ENCODE results near the gene CTNND1. TPM values are rescaled to one million over a fixed set of nuclear protein-coding genes. Genes with fewer than 3 reads are reported as not detected.
A peak's percentile ranks its signal among the peaks of the same experiment; 100 is the strongest.

Gene CTNND1
- total RNA-seq, 1 experiment from 2014 or later, result 225 TPM

- H3K4me1 ChIP-seq, result peaks cover 25% of the 10 kb centered on the region
- Mint-ChIP-seq H3K4me1 (ENCODE audit: low read depth, unreplicated experiment) (peaks cover 33% of the 10 kb centered on the region), H3K4me3 (ENCODE audit: unreplicated experiment) (peak overlapping the region; percentile 38), H3K27ac (ENCODE audit: unreplicated experiment) (peak overlapping the region; percentile 64), H3K27me3 (ENCODE audit: insufficient read depth, unreplicated experiment) (no peaks in the 10 kb centered on the region), H3K36me3 (ENCODE audit: insufficient read depth, unreplicated experiment) (peaks cover 93% of the 10 kb centered on the region), H3K9me3 (ENCODE audit: unreplicated experiment) (no peaks in the 10 kb centered on the region)
- CTCF ChIA-PET, result interaction anchor here (0.6 to 3.7 kb wide), 24 partner anchors 12 to 485 kb away, joined by 3 to 101 read pairs (median 7); partner anchors contain the start of genes BTBD18, CTNND1, MED19 and SELENOH
- H3K27me3 ChIP-seq (replicated peaks; ENCODE audit: control insufficient read depth, insufficient read depth, low read length), result no peaks in the 10 kb centered on the region
- intact Hi-C loops (cut with micrococcal nuclease; ENCODE audit: unreplicated experiment), result loop anchor here (1.0 to 2.0 kb wide), 8 partner anchors 12 to 138 kb away; partner anchors contain the start of genes BTBD18, CTNND1, MED19 and SELENOH
- TF ChIP-seq CTCF (IDR thresholded peaks at IDR 0.05; ENCODE audit: insufficient read depth in 1 of 2, low read depth in 1 of 2, low read length in 1 of 2, severe bottlenecking in 1 of 2, unreplicated experiment in 1 of 2), result peak; percentile 78 to 82
- H3K4me3 ChIP-seq (ENCODE audit: low read depth, low read length), result no peak overlapping the region
- H3K36me3 ChIP-seq (ENCODE audit: control insufficient read depth, insufficient read depth, low read length), result peaks cover 14% of the 10 kb centered on the region
- DNase-seq, result peak; percentile 77 to 85
- POLR2A ChIA-PET, result interaction anchor here (0.6 to 3.1 kb wide), 10 partner anchors 13 to 159 kb away, joined by 3 to 77 read pairs (median 10); partner anchors contain the start of genes BTBD18, CTNND1, MED19 and SELENOH
- BruUV-seq (replicated peaks), result no TSS peak
- no peaks in the 10 kb centered on the region for H3K9me3 ChIP-seq
These were observed 39.0 kb downstream of the CTNND1 start for GRCh38 chr11:57800444-57801182.

GRCh38 chr11:57801183-57801485 is 39.5 kb downstream of the CTNND1 start:
- no peak overlapping the region for H3K4me3 Mint-ChIP-seq (ENCODE audit: unreplicated experiment)
- Histone ChIP-seq H3K4me3 (ENCODE audit: low read depth, low read length) (no peak overlapping the region), H3K36me3 (ENCODE audit: control insufficient read depth, insufficient read depth, low read length) (peaks cover 14% of the 10 kb centered on the region), H3K9me3 (no peaks in the 10 kb centered on the region), H3K4me1 (peaks cover 25% of the 10 kb centered on the region), H3K27me3 (replicated peaks; ENCODE audit: control insufficient read depth, insufficient read depth, low read length) (no peaks in the 10 kb centered on the region)
- no peak for TF ChIP-seq CTCF (IDR thresholded peaks at IDR 0.05; ENCODE audit: insufficient read depth in 1 of 2, low read depth in 1 of 2, low read length in 1 of 2, severe bottlenecking in 1 of 2, unreplicated experiment in 1 of 2)
- peaks cover 35% of the 10 kb centered on the region for H3K4me1 Mint-ChIP-seq (ENCODE audit: low read depth, unreplicated experiment)
- H3K27me3 Mint-ChIP-seq (ENCODE audit: insufficient read depth, unreplicated experiment), result no peaks in the 10 kb centered on the region
- intact Hi-C loops (cut with micrococcal nuclease; ENCODE audit: unreplicated experiment), result loop anchor here (2.0 kb wide), 1 partner anchor 138 kb away; no protein-coding TSS in a partner anchor
- CTCF ChIA-PET, result interaction anchor here (0.9 to 3.7 kb wide), 21 partner anchors 13 to 485 kb away, joined by 3 to 101 read pairs (median 8); partner anchors contain the start of genes BTBD18, CTNND1, MED19 and SELENOH
- POLR2A ChIA-PET, result interaction anchor here (1.0 to 3.1 kb wide), 9 partner anchors 13 to 89 kb away, joined by 3 to 77 read pairs (median 11); partner anchors contain the start of genes BTBD18, CTNND1, MED19 and SELENOH
- H3K36me3 Mint-ChIP-seq (ENCODE audit: insufficient read depth, unreplicated experiment), result peaks cover 93% of the 10 kb centered on the region
- H3K9me3 Mint-ChIP-seq (ENCODE audit: unreplicated experiment), result no peaks in the 10 kb centered on the region
- H3K27ac Mint-ChIP-seq (ENCODE audit: unreplicated experiment), result peak overlapping the region; percentile 64
- no peak for DNase-seq
- no TSS peak for BruUV-seq (replicated peaks)

- Histone ChIP-seq H3K9me3 (no peaks in the 10 kb centered on the region), H3K4me1 (peaks cover 25% of the 10 kb centered on the region), H3K4me3 (ENCODE audit: low read depth, low read length) (no peak overlapping the region), H3K27me3 (replicated peaks; ENCODE audit: control insufficient read depth, insufficient read depth, low read length) (no peaks in the 10 kb centered on the region), H3K36me3 (ENCODE audit: control insufficient read depth, insufficient read depth, low read length) (peaks cover 10% of the 10 kb centered on the region)
- no peak for TF ChIP-seq CTCF (IDR thresholded peaks at IDR 0.05; ENCODE audit: insufficient read depth in 1 of 2, low read depth in 1 of 2, low read length in 1 of 2, severe bottlenecking in 1 of 2, unreplicated experiment in 1 of 2)
- H3K9me3 Mint-ChIP-seq (ENCODE audit: unreplicated experiment), result no peaks in the 10 kb centered on the region
- no peak overlapping the region for H3K4me3 Mint-ChIP-seq (ENCODE audit: unreplicated experiment)
- no peak for DNase-seq
- peaks cover 33% of the 10 kb centered on the region for H3K4me1 Mint-ChIP-seq (ENCODE audit: low read depth, unreplicated experiment)
- no peaks in the 10 kb centered on the region for H3K27me3 Mint-ChIP-seq (ENCODE audit: insufficient read depth, unreplicated experiment)
- intact Hi-C loops (cut with micrococcal nuclease; ENCODE audit: unreplicated experiment), result no loop called here
- BruUV-seq (replicated peaks), result no TSS peak
- peaks cover 93% of the 10 kb centered on the region for H3K36me3 Mint-ChIP-seq (ENCODE audit: insufficient read depth, unreplicated experiment)
- POLR2A ChIA-PET, result no interaction called here
- no peak overlapping the region for H3K27ac Mint-ChIP-seq (ENCODE audit: unreplicated experiment)
- CTCF ChIA-PET, result interaction anchor here (1.0 to 1.2 kb wide), 2 partner anchors 47 to 51 kb away, joined by 3 to 6 read pairs (median 4); partner anchors contain the start of gene BTBD18
These were observed 40.8 kb downstream of the CTNND1 start for GRCh38 chr11:57802411-57802810.
